ENCODE results near the gene ANGPT4. TPM values are rescaled to one million over a fixed set of nuclear protein-coding genes. Genes with fewer than 3 reads are reported as not detected.

Gene ANGPT4
- total RNA-seq, 2 experiments from 2014 or later: not detected

- ATAC-seq: no peak
- H3K27ac Mint-ChIP-seq: no peak overlapping the region
- CTCF ChIA-PET: no interaction called here
- no peak for DNase-seq
- H3K36me3 Mint-ChIP-seq (ENCODE audit: low read depth): peaks cover 2% of the 10 kb centered on the region
- no peaks in the 10 kb centered on the region for H3K4me1 Mint-ChIP-seq (ENCODE audit: low read depth)
- H3K27me3 Mint-ChIP-seq (ENCODE audit: low read depth): peaks cover 2% of the 10 kb centered on the region
- H3K9me3 Mint-ChIP-seq (ENCODE audit: insufficient read depth): peaks cover 8% of the 10 kb centered on the region
- POLR2A ChIA-PET: no interaction called here
- H3K4me3 Mint-ChIP-seq: no peak overlapping the region
Measured at GRCh38 chr20:933029-933428, 16.9 kb upstream of the ANGPT4 start.

DNA sequence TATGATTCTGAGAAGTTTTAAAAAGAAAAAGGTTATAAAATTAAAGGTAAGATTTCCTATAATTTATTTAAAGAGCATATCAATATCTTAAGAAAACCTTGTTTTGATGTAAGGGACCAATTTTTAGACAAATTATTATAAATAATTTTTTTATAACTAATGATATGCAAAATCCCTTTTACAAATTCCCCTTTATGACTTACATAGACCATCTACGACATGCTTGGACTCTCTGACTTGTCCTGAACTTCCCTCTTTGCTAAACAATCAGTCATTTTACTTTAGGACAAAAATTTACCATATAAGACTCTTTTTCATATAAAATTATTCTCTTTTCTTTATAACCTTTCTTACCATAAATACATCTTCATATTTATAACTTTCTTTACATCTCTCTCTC is 15.3 kb upstream of the ANGPT4 start:
- peaks cover 8% of the 10 kb centered on the region for H3K9me3 Mint-ChIP-seq (ENCODE audit: insufficient read depth)
- H3K4me3 Mint-ChIP-seq: no peak overlapping the region
- H3K27me3 Mint-ChIP-seq (ENCODE audit: low read depth): peaks cover 4% of the 10 kb centered on the region
- H3K36me3 Mint-ChIP-seq (ENCODE audit: low read depth): peaks cover 2% of the 10 kb centered on the region
- H3K27ac Mint-ChIP-seq: no peak overlapping the region
- CTCF ChIA-PET: no interaction called here
- no peak for DNase-seq
- ATAC-seq: no peak
- POLR2A ChIA-PET: no interaction called here
- no peaks in the 10 kb centered on the region for H3K4me1 Mint-ChIP-seq (ENCODE audit: low read depth)

DNA sequence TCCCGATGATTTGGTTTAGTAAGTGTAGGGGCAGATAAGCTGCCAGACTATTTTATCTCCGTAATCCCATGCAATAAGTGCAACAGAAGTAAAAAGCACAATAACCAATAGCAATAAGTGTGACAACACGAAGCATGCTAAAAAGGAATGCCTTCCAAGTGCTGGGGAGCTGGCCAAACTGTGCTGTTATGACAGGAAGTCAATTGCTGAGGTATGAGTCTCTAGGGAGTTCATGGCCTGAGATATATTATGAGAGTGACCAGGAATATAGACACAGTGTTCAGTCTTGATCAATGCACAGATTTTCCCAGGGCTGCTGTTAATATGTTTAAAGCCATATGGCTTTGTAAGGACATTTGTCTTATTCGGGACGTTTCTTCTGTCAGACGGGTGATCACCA is 10.5 kb upstream of the ANGPT4 start:
- Mint-ChIP-seq H3K4me3 (no peak overlapping the region), H3K36me3 (ENCODE audit: low read depth) (peaks cover 2% of the 10 kb centered on the region), H3K27me3 (ENCODE audit: low read depth) (peaks cover 4% of the 10 kb centered on the region), H3K27ac (no peak overlapping the region), H3K4me1 (ENCODE audit: low read depth) (no peaks in the 10 kb centered on the region), H3K9me3 (ENCODE audit: insufficient read depth) (peaks cover 8% of the 10 kb centered on the region)
- ChIA-PET POLR2A (no interaction called here), CTCF (interaction anchor here (1.3 kb wide), 1 partner anchor 28 kb away, joined by 3 read pairs; no protein-coding TSS in a partner anchor)
- ATAC-seq (no peak), DNase-seq (no peak)

DNA sequence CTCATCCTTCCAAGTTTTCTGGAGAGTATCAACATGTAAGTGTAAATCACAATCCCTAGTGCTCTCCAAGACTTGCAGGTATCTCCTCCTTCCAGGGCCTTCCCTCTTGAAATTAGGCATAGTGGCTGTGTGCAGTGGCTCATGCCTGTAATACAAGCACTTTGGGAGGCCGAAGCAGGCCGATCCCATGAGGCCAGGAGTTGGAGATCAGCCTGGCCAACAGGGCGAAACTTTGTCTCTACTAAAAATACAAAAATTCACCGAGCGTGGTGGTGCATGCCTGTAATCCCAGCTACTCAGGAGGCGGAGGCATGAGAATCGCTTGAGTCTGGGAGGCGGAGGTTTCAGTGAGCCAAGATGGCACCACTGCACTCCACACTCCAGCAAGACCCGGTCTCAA is 9.4 kb upstream of the ANGPT4 start:
- POLR2A ChIA-PET: no interaction called here
- Mint-ChIP-seq H3K27me3 (ENCODE audit: low read depth) (peaks cover 4% of the 10 kb centered on the region), H3K9me3 (ENCODE audit: insufficient read depth) (peaks cover 2% of the 10 kb centered on the region), H3K4me1 (ENCODE audit: low read depth) (no peaks in the 10 kb centered on the region), H3K36me3 (ENCODE audit: low read depth) (peaks cover 1% of the 10 kb centered on the region), H3K27ac (no peak overlapping the region), H3K4me3 (no peak overlapping the region)
- CTCF ChIA-PET: no interaction called here
- no peak for DNase-seq
- ATAC-seq: no peak

- ChIA-PET POLR2A (no interaction called here), CTCF (no interaction called here)
- no peak overlapping the region for H3K4me3 Mint-ChIP-seq
- no peak overlapping the region for H3K27ac Mint-ChIP-seq
- no peak for ATAC-seq
- no peaks in the 10 kb centered on the region for H3K4me1 Mint-ChIP-seq (ENCODE audit: low read depth)
- no peaks in the 10 kb centered on the region for H3K36me3 Mint-ChIP-seq (ENCODE audit: low read depth)
- DNase-seq: no peak
- H3K9me3 Mint-ChIP-seq (ENCODE audit: insufficient read depth): no peaks in the 10 kb centered on the region
- peaks cover 6% of the 10 kb centered on the region for H3K27me3 Mint-ChIP-seq (ENCODE audit: low read depth)
Measured at GRCh38 chr20:924639-925038, 8.5 kb upstream of the ANGPT4 start.

GRCh38 chr20:922781-923180 is 6.6 kb upstream of the ANGPT4 start:
- H3K36me3 Mint-ChIP-seq (ENCODE audit: low read depth): no peaks in the 10 kb centered on the region
- DNase-seq: no peak
- CTCF ChIA-PET: no interaction called here

GRCh38 chr20:921068-921467 is 4.9 kb upstream of the ANGPT4 start:
- Mint-ChIP-seq H3K4me3 (no peak overlapping the region), H3K36me3 (ENCODE audit: low read depth) (no peaks in the 10 kb centered on the region), H3K9me3 (ENCODE audit: insufficient read depth) (no peaks in the 10 kb centered on the region), H3K27me3 (ENCODE audit: low read depth) (peaks cover 2% of the 10 kb centered on the region), H3K27ac (no peak overlapping the region), H3K4me1 (ENCODE audit: low read depth) (no peaks in the 10 kb centered on the region)
- ATAC-seq (no peak), DNase-seq (no peak)
- ChIA-PET POLR2A (no interaction called here), CTCF (interaction anchor here (1.3 kb wide), 1 partner anchor 9 kb away, joined by 3 read pairs; no protein-coding TSS in a partner anchor)

More at GRCh38 chr20:922781-923180, 6.6 kb upstream of the ANGPT4 start:
- Mint-ChIP-seq H3K27me3 (ENCODE audit: low read depth) (peaks cover 4% of the 10 kb centered on the region), H3K4me1 (ENCODE audit: low read depth) (no peaks in the 10 kb centered on the region), H3K9me3 (ENCODE audit: insufficient read depth) (no peaks in the 10 kb centered on the region), H3K27ac (no peak overlapping the region), H3K4me3 (no peak overlapping the region)
- ATAC-seq: no peak
- POLR2A ChIA-PET: no interaction called here

DNA sequence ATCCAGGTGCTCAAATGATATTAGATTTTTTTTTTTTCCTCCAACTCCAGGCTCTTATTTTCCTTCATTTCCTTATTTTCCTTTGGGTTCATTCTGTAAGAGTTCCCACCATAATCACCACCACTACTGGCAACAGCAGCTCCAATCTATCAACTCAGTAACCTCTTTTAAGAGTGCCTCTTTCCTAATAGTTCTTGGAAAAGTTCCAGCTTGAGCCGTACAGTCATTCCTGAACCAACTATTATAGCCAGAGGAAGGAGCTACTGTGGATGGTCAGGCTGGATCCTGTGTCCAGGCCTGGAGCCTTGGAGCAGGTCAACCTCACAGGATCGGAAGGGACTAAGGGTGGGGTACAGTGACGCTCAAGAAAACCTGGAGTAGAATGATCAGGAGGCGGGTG is 4.2 kb upstream of the ANGPT4 start:
- Mint-ChIP-seq H3K36me3 (ENCODE audit: low read depth) (no peaks in the 10 kb centered on the region), H3K27me3 (ENCODE audit: low read depth) (peaks cover 2% of the 10 kb centered on the region), H3K27ac (no peak overlapping the region), H3K4me3 (no peak overlapping the region), H3K4me1 (ENCODE audit: low read depth) (no peaks in the 10 kb centered on the region), H3K9me3 (ENCODE audit: insufficient read depth) (no peaks in the 10 kb centered on the region)
- no peak for DNase-seq
- POLR2A ChIA-PET: no interaction called here
- CTCF ChIA-PET: interaction anchor here (1.3 kb wide), 1 partner anchor 9 kb away, joined by 3 read pairs; no protein-coding TSS in a partner anchor
- ATAC-seq: no peak

DNA sequence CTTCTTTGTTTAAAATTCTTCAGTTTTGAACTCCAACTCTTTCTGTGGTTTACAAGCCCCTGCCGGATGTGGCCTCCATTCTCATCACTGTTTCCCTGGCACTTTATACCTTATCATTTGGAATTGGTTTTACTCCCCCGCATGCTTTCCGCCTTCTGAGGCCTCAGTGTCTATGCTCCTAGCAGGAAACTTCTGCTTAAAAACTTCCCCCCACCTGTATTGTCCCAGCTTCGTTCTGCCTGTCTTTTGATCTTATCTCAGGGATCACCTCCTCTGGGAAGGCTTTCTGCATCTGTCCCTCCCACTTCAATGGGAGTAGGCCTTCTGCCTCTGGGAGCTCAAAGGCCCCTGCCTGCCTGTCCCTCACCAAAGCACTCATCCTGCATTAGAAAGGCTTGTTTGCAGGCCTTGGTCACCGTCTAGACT is 3.4 kb upstream of the ANGPT4 start:
- ChIA-PET POLR2A (no interaction called here), CTCF (no interaction called here)
- no peaks in the 10 kb centered on the region for H3K9me3 Mint-ChIP-seq (ENCODE audit: insufficient read depth)
- no peak overlapping the region for H3K4me3 Mint-ChIP-seq
- no peak for ATAC-seq
- H3K27ac Mint-ChIP-seq: no peak overlapping the region
- no peaks in the 10 kb centered on the region for H3K4me1 Mint-ChIP-seq (ENCODE audit: low read depth)
- H3K36me3 Mint-ChIP-seq (ENCODE audit: low read depth): no peaks in the 10 kb centered on the region
- H3K27me3 Mint-ChIP-seq (ENCODE audit: low read depth): peaks cover 2% of the 10 kb centered on the region
- no peak for DNase-seq

GRCh38 chr20:917416-917815 is 1.3 kb upstream of the ANGPT4 start:
- Mint-ChIP-seq H3K4me3 (no peak overlapping the region), H3K27me3 (ENCODE audit: low read depth) (peaks cover 8% of the 10 kb centered on the region), H3K9me3 (ENCODE audit: insufficient read depth) (no peaks in the 10 kb centered on the region), H3K27ac (no peak overlapping the region), H3K4me1 (ENCODE audit: low read depth) (no peaks in the 10 kb centered on the region), H3K36me3 (ENCODE audit: low read depth) (no peaks in the 10 kb centered on the region)
- CTCF ChIA-PET: no interaction called here
- DNase-seq (no peak), ATAC-seq (no peak)
- POLR2A ChIA-PET: no interaction called here

DNA sequence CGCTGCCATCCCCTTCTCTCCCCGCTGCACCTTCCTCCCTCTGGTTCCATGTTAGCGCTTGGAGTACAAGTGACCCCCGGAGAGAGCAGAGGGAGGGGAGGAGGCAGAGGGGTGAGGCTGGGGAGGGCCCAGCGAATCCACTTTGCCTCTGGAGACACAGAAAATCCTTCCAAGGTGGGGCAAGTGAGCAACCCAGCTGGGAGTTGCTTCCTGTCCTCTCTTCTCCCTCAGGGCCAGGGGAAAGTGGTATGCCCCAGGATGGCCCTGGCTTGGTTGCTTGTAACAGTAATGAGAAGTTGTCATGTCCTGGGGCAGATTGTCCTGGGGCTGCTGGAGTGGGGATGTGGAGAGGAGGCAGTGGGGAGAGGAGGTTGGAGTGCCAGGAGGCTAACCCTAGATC is 691 bp upstream of the ANGPT4 start:
- peaks cover 8% of the 10 kb centered on the region for H3K27me3 Mint-ChIP-seq (ENCODE audit: low read depth)
- no peak for DNase-seq
- H3K9me3 Mint-ChIP-seq (ENCODE audit: insufficient read depth): no peaks in the 10 kb centered on the region
- ChIA-PET POLR2A (no interaction called here), CTCF (no interaction called here)
- H3K27ac Mint-ChIP-seq: no peak overlapping the region
- H3K4me1 Mint-ChIP-seq (ENCODE audit: low read depth): no peaks in the 10 kb centered on the region
- no peak overlapping the region for H3K4me3 Mint-ChIP-seq
- no peaks in the 10 kb centered on the region for H3K36me3 Mint-ChIP-seq (ENCODE audit: low read depth)
- ATAC-seq: no peak

- Mint-ChIP-seq H3K27ac (no peak overlapping the region), H3K36me3 (ENCODE audit: low read depth) (no peaks in the 10 kb centered on the region), H3K4me1 (ENCODE audit: low read depth) (no peaks in the 10 kb centered on the region), H3K4me3 (no peak overlapping the region), H3K27me3 (ENCODE audit: low read depth) (peaks cover 7% of the 10 kb centered on the region), H3K9me3 (ENCODE audit: insufficient read depth) (no peaks in the 10 kb centered on the region)
- no peak for DNase-seq
- CTCF ChIA-PET: no interaction called here
- no peak for ATAC-seq
- POLR2A ChIA-PET: no interaction called here
Measured at GRCh38 chr20:914727-915498, 1.2 kb downstream of the ANGPT4 start.

GRCh38 chr20:913306-913849 is 2.8 kb downstream of the ANGPT4 start:
- Mint-ChIP-seq H3K4me3 (no peak overlapping the region), H3K9me3 (ENCODE audit: insufficient read depth) (no peaks in the 10 kb centered on the region), H3K36me3 (ENCODE audit: low read depth) (no peaks in the 10 kb centered on the region), H3K27me3 (ENCODE audit: low read depth) (peaks cover 7% of the 10 kb centered on the region), H3K27ac (no peak overlapping the region), H3K4me1 (ENCODE audit: low read depth) (no peaks in the 10 kb centered on the region)
- CTCF ChIA-PET: no interaction called here
- ATAC-seq: no peak
- DNase-seq: no peak
- POLR2A ChIA-PET: no interaction called here
